Progenitor cell of endocrine pancreas (in vitro differentiated cells): ENCODE data around the gene SLC2A13. TPM values are rescaled to one million over a fixed set of nuclear protein-coding genes. Genes with fewer than 3 reads are reported as not detected.

Experiments
- DNase-seq: peaks from one replicate; pipeline ENCODE4 v3.0.0; 2021; ENCODE audit warnings: low spot score; ENCODE audit not compliant: unreplicated experiment
- H3K27ac Mint-ChIP-seq: 2 replicates; pipeline ENCODE4 v1.8.0; 2021; ENCODE audit warnings: mild to moderate bottlenecking, moderate library complexity, mixed read lengths
- H3K27me3 Mint-ChIP-seq: 2 replicates; pipeline ENCODE4 v1.8.0; 2021; ENCODE audit warnings: mixed read lengths
- H3K36me3 Mint-ChIP-seq: 2 replicates; pipeline ENCODE4 v1.8.0; 2022; ENCODE audit warnings: mixed read lengths; ENCODE audit not compliant: insufficient read depth
- H3K4me1 Mint-ChIP-seq: 2 replicates; pipeline ENCODE4 v1.8.0; 2021; ENCODE audit warnings: low read depth, mixed read lengths
- H3K4me3 Mint-ChIP-seq: 2 replicates; pipeline ENCODE4 v1.8.0; 2021; ENCODE audit warnings: low read depth, mild to moderate bottlenecking, moderate library complexity, mixed read lengths
- H3K9me3 Mint-ChIP-seq: 2 replicates; pipeline ENCODE4 v1.8.0; 2021; ENCODE audit warnings: low read depth, mixed read lengths
- CTCF ChIP-seq: fragments of 200-600 bp; sonication (generic); IDR thresholded peaks from one replicate; pipeline ENCODE4 v1.5.0; 2021; ENCODE audit warnings: antibody characterized with exemption, mild to moderate bottlenecking; ENCODE audit not compliant: unreplicated experiment
- total RNA-seq: library from RNA; stranded (reverse); gene quantifications from 2 replicates; pipeline ENCODE4 v1.2.1, GENCODE V29; 2021

SLC2A13 gene
- total RNA-seq, 1 donor from 2014 or later = 7.4 TPM

- Mint-ChIP-seq H3K27me3 (no peaks in the 10 kb centered on the region), H3K4me1 (peaks cover 3% of the 10 kb centered on the region), H3K9me3 (peaks cover 7% of the 10 kb centered on the region), H3K27ac (no peak overlapping the region), H3K4me3 (no peak overlapping the region), H3K36me3 (peaks cover 4% of the 10 kb centered on the region)
- TF ChIP-seq CTCF = no peak
- DNase-seq = no peak
Measured at GRCh38 chr12:40093512-40093911, 12.4 kb downstream of the SLC2A13 start.

GRCh38 chr12:40086471-40086870, 19.4 kb downstream of the SLC2A13 start:
- H3K27me3 Mint-ChIP-seq = no peaks in the 10 kb centered on the region
- no peaks in the 10 kb centered on the region for H3K9me3 Mint-ChIP-seq
- H3K36me3 Mint-ChIP-seq = peaks cover 2% of the 10 kb centered on the region
- peaks cover 3% of the 10 kb centered on the region for H3K4me1 Mint-ChIP-seq
- DNase-seq = no peak
- no peak for TF ChIP-seq CTCF
- no peak overlapping the region for H3K27ac Mint-ChIP-seq
- H3K4me3 Mint-ChIP-seq = no peak overlapping the region

GRCh38 chr12:40078266-40078665, 27.6 kb downstream of the SLC2A13 start:
- Mint-ChIP-seq H3K4me3 (no peak overlapping the region), H3K4me1 (no peaks in the 10 kb centered on the region), H3K27me3 (no peaks in the 10 kb centered on the region), H3K27ac (no peak overlapping the region), H3K36me3 (peaks cover 5% of the 10 kb centered on the region), H3K9me3 (peaks cover 30% of the 10 kb centered on the region)
- DNase-seq = no peak
- TF ChIP-seq CTCF = no peak

- no peaks in the 10 kb centered on the region for H3K27me3 Mint-ChIP-seq
- H3K27ac Mint-ChIP-seq = no peak overlapping the region
- H3K9me3 Mint-ChIP-seq = peaks cover 30% of the 10 kb centered on the region
- no peak overlapping the region for H3K4me3 Mint-ChIP-seq
- peaks cover 4% of the 10 kb centered on the region for H3K36me3 Mint-ChIP-seq
- DNase-seq = no peak
- no peaks in the 10 kb centered on the region for H3K4me1 Mint-ChIP-seq
- no peak for TF ChIP-seq CTCF
Measured at GRCh38 chr12:40075458-40075857, 30.4 kb downstream of the SLC2A13 start.

- Mint-ChIP-seq H3K4me3 (no peak overlapping the region), H3K27ac (no peak overlapping the region), H3K9me3 (no peaks in the 10 kb centered on the region), H3K36me3 (no peaks in the 10 kb centered on the region), H3K27me3 (no peaks in the 10 kb centered on the region), H3K4me1 (peaks cover 5% of the 10 kb centered on the region)
- DNase-seq = no peak
- TF ChIP-seq CTCF = no peak
Measured at GRCh38 chr12:40068416-40068815, 37.5 kb downstream of the SLC2A13 start.

- Mint-ChIP-seq H3K27me3 (no peaks in the 10 kb centered on the region), H3K9me3 (no peaks in the 10 kb centered on the region), H3K27ac (no peak overlapping the region), H3K4me1 (peaks cover 12% of the 10 kb centered on the region), H3K36me3 (no peaks in the 10 kb centered on the region), H3K4me3 (no peak overlapping the region)
- DNase-seq = no peak
- no peak for TF ChIP-seq CTCF
Measured at GRCh38 chr12:40065636-40066035, 40.2 kb downstream of the SLC2A13 start.
